ENCODE data around the gene NHLRC1.

DNA sequence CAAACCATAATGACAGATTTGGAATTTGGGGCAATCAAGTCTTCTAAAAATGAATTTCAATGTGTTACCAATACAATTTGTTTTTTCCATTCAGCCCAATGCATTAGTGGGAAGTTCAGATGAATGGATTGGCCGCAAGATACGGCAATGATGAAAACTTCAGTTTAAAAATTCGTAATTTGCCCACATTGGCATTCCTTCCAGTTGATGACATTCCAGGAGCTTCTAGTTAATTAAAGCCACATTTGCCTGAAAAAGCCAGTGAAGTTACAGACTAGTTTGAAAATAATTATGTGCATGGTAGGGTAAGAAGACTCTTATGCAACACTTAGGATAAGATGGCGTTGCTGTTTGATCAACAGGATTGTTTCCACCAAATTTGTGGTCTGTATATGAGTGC lies 46.2 kb downstream of the NHLRC1 start:
- TF ChIP-seq L3MBTL2 (conservative IDR thresholded peaks at IDR 0.05), result no peak
- TF ChIP-seq SUZ12 (IDR thresholded peaks at IDR 0.05), result no peak

All from HEK293T (cell line).